HUES64 (cell line): ENCODE data around the gene SIRT2. TPM values are rescaled to one million over a fixed set of nuclear protein-coding genes. Genes with fewer than 3 reads are reported as not detected.
"Not testable (repeated sequence)": the region's sequence is repeated elsewhere in the genome, so short reads cannot be mapped to it uniquely, and the experiment has no call there.

Experiments
- H3K27ac ChIP-seq: 2 replicates; pipeline ENCODE4 v1.7.0; 2013; ENCODE audit warnings: low read depth, low read length, inconsistent platforms
- H3K27me3 ChIP-seq: 2 replicates; pipeline ENCODE4 v1.6.1; 2013; ENCODE audit warnings: mild to moderate bottlenecking, low read length; ENCODE audit not compliant: insufficient read depth
- H3K36me3 ChIP-seq: 2 replicates; pipeline ENCODE4 v1.6.1; 2013; ENCODE audit warnings: mild to moderate bottlenecking, low read length; ENCODE audit not compliant: insufficient read depth
- H3K4me1 ChIP-seq: 2 replicates; pipeline ENCODE4 v1.6.1; 2013; ENCODE audit warnings: mild to moderate bottlenecking, low read length, moderate library complexity; ENCODE audit not compliant: insufficient read depth
- H3K4me3 ChIP-seq: 2 replicates; pipeline ENCODE4 v1.5.1; 2013; ENCODE audit warnings: mild to moderate bottlenecking, low read length, moderate library complexity
- H3K9ac ChIP-seq: 2 replicates; pipeline ENCODE4 v1.6.1; 2013; ENCODE audit warnings: mild to moderate bottlenecking, low read depth, low read length
- H3K9me3 ChIP-seq: 2 replicates; pipeline ENCODE4 v1.6.1; 2013; ENCODE audit warnings: low read depth, low read length; ENCODE audit not compliant: insufficient read depth
- WGBS: fragments of 150-250, 120-280 bp; methylation state at CpG from one replicate; pipeline ENCODE4 v1.1.7; 2013; ENCODE audit warnings: missing lambda C conversion rate; 5-methylcytosine and 5-hydroxymethylcytosine counted together
- polyA plus RNA-seq, 2 experiments: library from polyadenylated mRNA; stranded (reverse); fragments of 50-300 nt; gene quantifications; one replicate each; pipeline ENCODE4 v1.2.3, GENCODE V29; 2013

The SIRT2 gene
- 5.7 TPM for polyA plus RNA-seq (2013, experiment 1 of 2)
- 7.9 TPM for polyA plus RNA-seq (2013, experiment 2 of 2)

GRCh38 chr19:38899447-38900201 lies at the start of gene SIRT2, which contains the start of gene NFKBIB:
SIRT2 (minus strand) TSS chr19:38899618; CDS start chr19:38899521, 97 bp downstream.
NFKBIB (plus strand) TSS chr19:38899969; CDS start chr19:38900033, 64 bp downstream.
- Histone ChIP-seq H3K4me1 (peaks cover 5% of the 10 kb centered on the region; the same call in 1 of the 2 replicates), H3K9me3 (0 out of 2 replicates have a peak, but pooled peaks cover 5% of the 10 kb centered on the region), H3K9ac (peak within 1 kb of the TSS; percentile 78), H3K27ac (peak within 1 kb of the TSS; percentile 85), H3K36me3 (0 out of 2 replicates have a peak, but pooled peaks cover under 1% of the 10 kb centered on the region), H3K4me3 (peak within 1 kb of the TSS; percentile 92), H3K27me3 (peaks cover 10% of the 10 kb centered on the region; the same call in 1 of the 2 replicates)
- WGBS, result under 1% methylated on average over 64 of the region's 64 CpGs

- Histone ChIP-seq H3K27ac (no peak overlapping the region), H3K36me3 (peaks cover 19% of the 10 kb centered on the region)
- 89% methylated on average over 11 of the region's 11 CpGs for WGBS
Observed at GRCh38 chr19:38946229-38947010, 47.0 kb upstream of the SIRT2 start.

GRCh38 chr19:38945562-38946228 lies 46.3 kb upstream of the SIRT2 start:
- no peaks in the 10 kb centered on the region for H3K9me3 ChIP-seq
- H3K4me1 ChIP-seq, result no peaks in the 10 kb centered on the region
- no peak overlapping the region for H3K4me3 ChIP-seq
- H3K27me3 ChIP-seq, result no peaks in the 10 kb centered on the region
- WGBS, result 98% methylated on average over 3 of the region's 3 CpGs
- no peak overlapping the region for H3K9ac ChIP-seq
- H3K27ac ChIP-seq, result no peak overlapping the region
- peaks cover 19% of the 10 kb centered on the region for H3K36me3 ChIP-seq

More at GRCh38 chr19:38946229-38947010, 47.0 kb upstream of the SIRT2 start:
- H3K4me1 ChIP-seq, result no peaks in the 10 kb centered on the region
- no peak overlapping the region for H3K4me3 ChIP-seq
- H3K27me3 ChIP-seq, result no peaks in the 10 kb centered on the region
- H3K9ac ChIP-seq, result no peak overlapping the region
- no peaks in the 10 kb centered on the region for H3K9me3 ChIP-seq

- Histone ChIP-seq H3K9ac (no peak overlapping the region), H3K36me3 (peaks cover 19% of the 10 kb centered on the region), H3K9me3 (no peaks in the 10 kb centered on the region), H3K27ac (no peak overlapping the region), H3K27me3 (no peaks in the 10 kb centered on the region), H3K4me3 (no peak overlapping the region), H3K4me1 (no peaks in the 10 kb centered on the region)
- WGBS, result 96% methylated on average over 11 of the region's 12 CpGs
Observed at GRCh38 chr19:38944981-38945506, 45.6 kb upstream of the SIRT2 start.

DNA sequence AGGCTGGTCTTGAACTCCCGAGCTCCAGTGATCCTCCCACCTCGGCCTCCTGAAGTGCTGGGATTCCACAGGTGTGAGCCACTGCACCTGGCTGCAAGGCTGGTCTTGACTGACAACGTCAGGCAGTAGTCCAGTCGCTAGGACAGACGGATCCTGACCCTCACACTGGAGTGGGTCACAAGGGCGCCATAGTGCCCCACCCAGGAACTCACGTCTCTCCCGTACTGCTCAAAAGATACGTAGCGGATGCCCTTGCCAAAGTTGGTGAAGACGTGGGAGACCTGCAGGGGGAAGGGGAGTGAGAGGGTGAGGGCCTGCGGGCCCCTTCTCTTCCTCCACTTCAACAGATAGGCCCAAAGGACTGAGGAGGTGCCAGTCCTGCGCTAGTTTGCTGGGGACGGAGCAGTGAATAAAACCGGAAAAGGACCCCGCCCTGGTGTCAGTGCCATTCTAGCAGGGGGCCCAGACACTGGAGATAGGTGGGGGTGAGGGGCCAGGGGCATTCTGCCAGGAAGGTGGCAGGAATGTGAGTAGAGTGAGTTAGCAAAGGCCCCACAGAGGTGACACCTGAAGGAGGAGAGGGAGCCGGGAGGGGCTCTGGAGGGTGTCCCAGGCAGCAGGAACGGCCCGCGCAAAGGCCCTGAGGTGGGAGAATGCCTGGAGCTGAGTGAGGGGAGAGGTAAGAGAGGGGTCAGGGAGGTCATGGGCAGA lies 43.2 kb upstream of the SIRT2 start:
- no peaks in the 10 kb centered on the region for H3K9me3 ChIP-seq

DNA sequence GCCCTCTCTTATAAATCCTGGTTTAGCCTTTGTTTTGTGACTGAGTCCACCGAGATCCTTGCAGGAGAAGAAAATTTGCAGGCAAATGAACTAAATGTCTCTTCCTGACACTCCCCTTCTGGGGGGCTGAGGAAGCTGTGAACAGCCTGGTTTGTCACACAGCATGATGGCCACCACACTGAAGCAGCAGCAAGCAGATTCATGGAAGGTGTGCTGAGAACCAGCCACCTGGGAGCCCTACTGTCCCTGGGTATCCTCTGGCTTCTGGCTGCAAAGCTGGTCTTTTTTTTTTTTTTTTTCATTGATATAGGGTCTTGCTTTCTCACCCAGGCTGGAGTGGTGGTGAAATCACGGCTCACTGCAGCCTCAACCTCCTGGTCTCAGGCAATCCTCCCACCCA lies 42.6 kb upstream of the SIRT2 start:
- Histone ChIP-seq H3K4me1 (no peaks in the 10 kb centered on the region), H3K4me3 (no peak overlapping the region), H3K27ac (no peak overlapping the region), H3K9me3 (no peaks in the 10 kb centered on the region), H3K9ac (no peak overlapping the region), H3K36me3 (peaks cover 15% of the 10 kb centered on the region; the same call in 1 of the 2 replicates), H3K27me3 (no peaks in the 10 kb centered on the region)
- WGBS, result 77% methylated on average over 2 of the region's 2 CpGs

More for the DNA sequence above, 43.2 kb upstream of the SIRT2 start:
- Histone ChIP-seq H3K4me1 (no peaks in the 10 kb centered on the region), H3K4me3 (no peak overlapping the region), H3K27ac (no peak overlapping the region), H3K36me3 (peaks cover 19% of the 10 kb centered on the region), H3K27me3 (no peaks in the 10 kb centered on the region), H3K9ac (no peak overlapping the region)
- 91% methylated on average over 19 of the region's 20 CpGs for WGBS

DNA sequence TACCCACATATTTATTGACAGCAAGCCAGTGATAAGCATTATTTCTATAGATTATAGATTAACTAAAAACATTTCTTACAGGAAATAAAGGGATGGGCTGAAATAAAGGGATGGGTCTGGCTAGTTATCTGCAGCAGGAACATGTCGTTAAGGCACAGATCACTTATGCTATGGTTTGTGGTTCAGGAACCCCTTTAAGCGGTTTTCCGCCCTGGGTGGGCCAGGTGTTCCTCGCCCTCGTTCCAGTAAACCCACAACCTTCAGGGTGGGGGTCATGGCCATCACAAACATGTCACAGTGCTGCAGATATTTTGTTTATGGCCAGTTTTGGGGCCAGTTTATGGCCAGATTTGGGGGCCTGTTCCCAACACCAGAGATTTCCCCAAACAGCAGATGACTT lies 42.0 kb upstream of the SIRT2 start:
- not testable (repeated sequence) for H3K27ac ChIP-seq, H3K4me1 ChIP-seq, H3K9me3 ChIP-seq, H3K4me3 ChIP-seq, H3K27me3 ChIP-seq, H3K9ac ChIP-seq
- peaks cover 12% of the 10 kb centered on the region; the same call in 1 of the 2 replicates for H3K36me3 ChIP-seq
- WGBS, result 91% methylated on average over 5 of the region's 5 CpGs

DNA sequence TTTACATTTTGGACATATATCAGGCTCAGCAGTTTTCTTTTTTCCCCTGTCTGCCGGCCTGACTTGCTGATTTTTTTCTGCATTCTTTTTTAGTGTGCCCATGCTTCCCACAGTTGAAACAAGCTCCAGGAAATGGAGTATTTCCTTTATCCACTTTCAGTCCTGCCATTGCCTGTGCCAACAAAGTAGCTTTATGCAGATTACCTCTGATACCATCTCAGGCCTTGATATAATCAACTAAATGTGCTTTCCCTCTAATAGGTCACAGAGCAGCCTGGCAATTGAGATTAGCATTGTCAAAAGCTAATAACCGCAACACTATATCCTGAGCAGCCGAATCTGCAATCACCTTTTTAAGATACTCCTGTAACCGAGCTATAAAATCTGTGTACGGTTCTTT lies 40.5 kb upstream of the SIRT2 start:
- Histone ChIP-seq H3K27ac (no peak overlapping the region), H3K36me3 (peaks cover 5% of the 10 kb centered on the region; the same call in 1 of the 2 replicates)
- 87% methylated on average over 5 of the region's 5 CpGs for WGBS

DNA sequence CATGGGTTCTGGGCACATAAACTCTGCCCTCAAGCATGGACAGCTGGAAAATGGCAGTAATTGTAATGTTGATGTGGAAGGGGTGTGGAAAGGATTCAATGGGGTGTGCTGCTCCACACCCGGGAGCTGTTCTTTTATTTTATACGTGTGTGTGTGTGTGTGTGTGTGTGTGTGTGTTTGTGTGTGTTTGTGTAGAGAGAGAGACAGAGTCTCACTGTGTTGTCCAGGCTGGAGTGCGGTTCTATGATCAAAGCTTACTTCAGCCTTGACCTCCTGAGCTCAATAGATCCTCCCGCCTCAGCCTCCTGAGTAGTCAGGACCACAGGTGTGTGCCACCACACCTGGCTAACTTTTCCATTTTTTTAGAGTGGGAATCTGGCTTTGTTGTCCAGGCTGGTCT lies 34.1 kb upstream of the SIRT2 start:
- Histone ChIP-seq H3K27me3 (no peaks in the 10 kb centered on the region), H3K9me3 (peaks cover 12% of the 10 kb centered on the region; the same call in 1 of the 2 replicates), H3K27ac (no peak overlapping the region), H3K36me3 (peaks cover 32% of the 10 kb centered on the region), H3K4me3 (no peak overlapping the region), H3K9ac (no peak overlapping the region), H3K4me1 (peaks cover 3% of the 10 kb centered on the region; the same call in 1 of the 2 replicates)
- WGBS, result 91% methylated on average over 4 of the region's 4 CpGs

More for the DNA sequence above, 40.5 kb upstream of the SIRT2 start:
- no peak overlapping the region for H3K4me3 ChIP-seq
- H3K9me3 ChIP-seq, result 0 out of 2 replicates have a peak, but pooled peaks cover under 1% of the 10 kb centered on the region
- H3K27me3 ChIP-seq, result no peaks in the 10 kb centered on the region
- H3K9ac ChIP-seq, result no peak overlapping the region
- no peaks in the 10 kb centered on the region for H3K4me1 ChIP-seq
